Right hindlimb (tissue), 1 donor: ENCODE data around the gene EML4.
"Not testable (repeated sequence)": the region's sequence is repeated elsewhere in the genome, so short reads cannot be mapped to it uniquely, and the experiment has no call there.

Source experiments
- DNase-seq: peaks from one replicate; pipeline ENCODE4 v3.0.0-alpha.2; 2018

The EML4 gene

GRCh38 chr2:42363413-42363812 lies 194.3 kb downstream of the EML4 start:
- no peak for DNase-seq

DNA sequence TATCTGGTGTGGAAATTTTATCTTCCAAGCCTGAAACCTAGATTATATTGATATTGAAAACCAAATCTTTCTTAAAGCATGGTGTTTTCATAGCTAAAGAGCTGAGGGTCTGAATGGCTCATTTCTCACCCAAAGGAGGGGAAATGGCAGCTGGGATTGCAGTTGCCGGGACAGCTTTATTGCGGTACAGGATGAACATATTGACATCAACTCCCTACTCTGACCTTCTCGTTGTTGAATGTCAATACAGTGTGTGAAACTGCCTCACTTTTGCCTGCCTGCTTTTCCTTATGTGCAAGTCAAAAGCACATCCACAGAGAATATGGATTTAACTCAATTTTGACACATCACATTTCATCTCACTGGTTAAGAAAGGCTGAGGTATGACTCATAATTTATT lies 195.5 kb downstream of the EML4 start:
- DNase-seq = no peak

DNA sequence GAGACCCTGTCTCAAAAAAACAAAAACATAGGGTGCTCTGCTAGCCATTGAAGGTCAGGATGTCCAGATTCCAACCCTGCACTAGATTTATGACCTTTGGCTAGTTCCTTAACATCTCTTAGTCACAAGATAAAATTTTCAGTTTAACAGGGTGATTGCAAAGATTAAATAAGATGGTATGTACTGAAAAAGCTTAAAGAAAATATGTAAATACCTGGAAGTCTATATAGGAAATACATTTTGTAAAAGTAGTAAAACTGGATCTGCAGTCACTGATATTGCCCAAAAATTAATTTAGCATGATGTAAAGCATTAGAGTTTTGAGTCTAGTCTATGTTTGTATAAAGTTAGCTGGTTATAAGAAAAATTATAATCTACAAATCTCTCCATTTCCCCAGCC lies 197.3 kb downstream of the EML4 start:
- DNase-seq = no peak

- DNase-seq = no peak
Measured at GRCh38 chr2:42367835-42368234, 198.7 kb downstream of the EML4 start.

DNA sequence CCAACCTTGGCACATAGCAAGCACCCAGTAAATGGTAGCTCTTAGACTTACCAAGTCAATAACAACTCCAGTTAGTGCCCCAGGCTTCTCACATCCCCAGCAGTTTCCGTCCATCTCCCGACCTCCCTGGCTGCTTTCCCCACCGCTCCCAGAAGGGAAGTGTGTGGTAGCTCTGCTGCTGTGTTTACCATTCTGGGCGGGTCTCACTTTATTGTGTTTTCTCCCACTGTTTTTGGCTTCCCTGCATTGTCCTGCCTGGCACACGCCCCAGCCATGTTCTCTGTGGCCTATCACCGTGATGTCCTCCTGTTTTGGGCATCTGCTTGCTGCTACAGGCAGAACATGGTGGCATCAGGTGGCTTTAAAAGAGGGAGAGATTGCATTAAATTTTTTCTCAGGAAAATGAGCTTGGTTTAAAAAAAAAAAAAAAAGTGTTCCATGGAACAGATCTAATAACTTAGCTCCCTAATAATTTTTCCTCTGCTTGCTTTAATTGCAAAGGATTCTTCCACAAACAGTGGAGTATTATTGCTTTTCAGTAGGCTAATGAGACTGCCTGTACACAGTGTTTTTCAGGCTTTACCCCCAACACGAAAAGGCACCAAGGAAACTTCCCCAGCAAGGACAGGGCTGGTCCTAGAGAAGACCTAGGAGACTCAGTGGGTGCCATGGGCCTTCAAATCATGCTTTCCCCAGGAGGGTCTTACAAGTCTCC lies 199.8 kb downstream of the EML4 start:
- DNase-seq = no peak

GRCh38 chr2:42369532-42370229 lies 200.5 kb downstream of the EML4 start:
- DNase-seq = no peak

DNA sequence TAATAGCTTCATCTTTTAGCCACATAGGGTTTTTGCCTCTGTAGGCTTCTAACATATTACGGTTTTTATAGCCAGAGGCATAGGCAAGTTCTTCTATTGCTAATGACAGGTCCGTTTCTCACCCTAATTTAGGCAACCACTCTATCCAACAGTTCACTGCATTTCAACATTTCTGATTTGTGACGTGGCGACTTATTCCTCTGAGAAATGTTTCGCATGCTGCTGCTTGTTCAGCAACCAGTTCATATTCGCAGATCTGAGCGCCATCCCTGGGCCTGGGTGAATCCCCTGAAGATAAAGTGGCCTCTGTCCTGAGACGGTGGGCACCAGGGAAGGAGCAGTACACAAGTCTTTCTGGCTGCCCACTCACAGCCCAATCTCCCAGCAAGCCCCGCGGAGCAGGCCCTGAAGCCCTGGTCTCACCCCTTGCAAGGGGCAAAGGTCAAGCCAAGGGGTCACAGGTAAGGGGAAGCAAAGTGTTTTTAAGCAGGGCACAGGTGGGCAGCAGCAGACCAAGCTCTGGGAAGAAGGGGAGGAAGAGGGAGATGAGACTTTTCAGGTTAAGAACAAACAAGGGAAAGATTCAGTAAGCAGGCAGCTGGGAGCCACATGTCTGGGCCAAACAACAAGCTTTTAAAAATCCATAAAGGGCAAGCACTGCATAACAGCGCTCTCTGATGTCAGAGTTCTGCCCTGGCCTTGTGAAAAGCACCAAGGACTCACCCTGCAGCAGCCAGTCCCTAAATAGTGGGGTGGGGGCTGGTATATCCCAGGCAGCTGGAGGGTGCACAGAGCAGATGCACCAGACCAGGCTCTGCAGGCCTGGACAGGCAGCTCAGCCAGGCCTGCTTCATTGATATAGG lies 202.7 kb downstream of the EML4 start:
- DNase-seq = no peak

DNA sequence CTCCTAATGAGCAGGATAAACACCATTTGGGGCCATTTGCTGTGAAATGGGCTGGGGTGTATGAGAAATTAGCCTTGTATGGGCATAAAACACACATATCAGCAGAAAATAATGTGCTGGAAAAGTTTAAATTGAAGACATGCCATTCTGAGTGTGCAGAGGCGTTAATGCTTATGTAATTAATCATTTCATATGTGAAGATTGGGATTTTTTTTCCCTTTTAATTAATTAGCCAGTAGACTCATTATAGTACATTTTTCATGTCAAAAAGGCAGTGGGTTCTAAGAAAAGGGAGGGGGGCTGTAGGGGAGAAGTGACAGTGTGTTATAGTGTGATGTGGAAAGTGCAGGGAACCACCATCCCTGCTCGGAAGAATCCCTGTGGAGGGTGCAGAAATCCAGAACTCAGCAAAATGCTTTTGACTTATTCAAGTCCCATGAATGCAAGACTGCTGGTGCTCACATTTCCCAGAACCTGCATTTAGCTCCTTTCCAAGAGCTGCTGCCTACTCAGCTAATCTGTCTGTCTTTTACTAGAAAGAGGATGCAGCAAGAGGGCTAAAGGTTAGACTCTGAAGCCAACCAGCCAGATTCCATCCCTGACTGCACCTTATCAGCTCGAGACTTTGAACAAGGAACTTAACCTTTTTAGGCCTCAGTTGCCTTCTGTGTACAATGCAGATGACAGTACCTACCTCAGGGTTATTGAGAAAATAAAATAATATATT lies 203.5 kb downstream of the EML4 start:
- no peak for DNase-seq

- no peak for DNase-seq
Measured at GRCh38 chr2:42376758-42377157, 207.6 kb downstream of the EML4 start.

- no peak for DNase-seq
Measured at GRCh38 chr2:42378415-42378814, 209.3 kb downstream of the EML4 start.

DNA sequence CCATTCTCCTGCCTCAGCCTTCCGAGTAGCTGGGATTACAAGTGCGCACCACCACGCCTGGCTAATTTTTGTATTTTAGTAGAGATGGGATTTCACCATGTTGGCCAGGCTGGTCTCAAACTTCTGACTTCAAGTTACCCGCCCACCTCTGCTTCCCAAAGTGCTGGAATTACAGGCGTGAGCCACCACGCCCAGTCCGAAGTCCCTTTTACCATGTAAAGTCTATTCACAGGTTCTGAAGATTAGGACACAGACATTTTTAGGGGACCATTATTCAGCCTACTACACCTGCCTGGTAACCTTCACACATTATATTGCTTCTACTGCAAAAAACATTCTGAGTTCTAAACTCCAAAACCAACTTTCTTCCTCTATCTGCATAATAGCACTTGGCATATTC lies 210.9 kb downstream of the EML4 start:
- not testable (repeated sequence) for DNase-seq

DNA sequence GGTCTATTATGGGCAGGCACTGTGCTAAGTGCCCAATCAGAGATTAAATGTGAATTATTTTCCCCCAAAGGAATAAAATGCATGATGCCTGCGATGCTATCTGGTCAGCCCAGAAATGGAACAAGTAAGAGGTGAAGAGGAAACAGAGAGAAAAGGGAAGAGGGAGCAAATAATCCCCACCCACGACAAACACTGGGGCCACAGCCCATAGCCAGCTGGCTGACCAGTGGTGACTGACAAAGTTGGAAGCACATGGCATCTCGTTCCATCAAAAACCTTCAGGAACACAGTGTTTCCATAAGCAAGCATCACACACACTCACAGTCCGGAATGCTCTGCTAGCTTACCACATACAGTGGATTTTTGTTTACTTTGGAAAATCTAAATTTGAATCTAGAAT lies 213.0 kb downstream of the EML4 start:
- DNase-seq = no peak
